PC-9 (cell line): Measurements from ENCODE around the gene SELENOS. TPM values are rescaled to one million over a fixed set of nuclear protein-coding genes. Genes with fewer than 3 reads are reported as not detected.

ENCODE experiments used
- BruUV-seq: library from RNA; stranded (reverse); fragments of 400-500 nt; replicated peaks from 2 replicates; lab custom pipeline; 2021; lab: Mats Ljungman, UMichigan
- CTCF ChIA-PET: fragments of 300-600 bp; sonication (Branson Sonifier 250); formaldehyde crosslinking; loops from one replicate; lab custom pipeline; 2022; ENCODE audit warnings: antibody characterized with exemption; lab: Charles Lee
- POLR2A ChIA-PET: fragments of 300-600 bp; sonication (Branson Sonifier 250); formaldehyde crosslinking; loops from one replicate; lab custom pipeline; 2022; ENCODE audit warnings: antibody characterized with exemption; ENCODE audit not compliant: unreplicated experiment; lab: Charles Lee
- DNase-seq, 2 experiments: peaks; one replicate each; pipeline versions ENCODE4 v3.0.0 to v3.0.0-alpha.2; 2015 to 2022; ENCODE audit warnings: mixed read lengths in 1 of 2
- H2AFZ ChIP-seq: fragments of 200-600 bp; sonication (generic); 2 replicates; pipeline ENCODE4 v1.8.1; 2017; ENCODE audit warnings: antibody characterized with exemption
- H3F3A ChIP-seq: fragments of 200-600 bp; sonication (generic); 2 replicates; pipeline ENCODE4 v1.8.1; 2017; ENCODE audit warnings: antibody characterized with exemption, mild to moderate bottlenecking, low read depth; ENCODE audit not compliant: insufficient read depth
- H3K27ac ChIP-seq: fragments of 200-600 bp; sonication (generic); 2 replicates; pipeline ENCODE4 v1.6.1; 2016; ENCODE audit warnings: mixed run types
- H3K27me3 ChIP-seq: fragments of 200-600 bp; sonication (generic); 2 replicates; pipeline ENCODE4 v1.6.1; 2016; ENCODE audit warnings: low read depth, mixed run types; ENCODE audit not compliant: insufficient read depth
- H3K36me3 ChIP-seq: fragments of 200-600 bp; sonication (generic); 2 replicates; pipeline ENCODE4 v1.6.1; 2016; ENCODE audit warnings: low read depth, mixed run types
- H3K4me1 ChIP-seq: fragments of 200-600 bp; sonication (generic); replicated peaks from 2 replicates; pipeline ENCODE4 v1.6.1; 2016; ENCODE audit warnings: mixed run types; ENCODE audit not compliant: insufficient read depth
- H3K4me2 ChIP-seq: fragments of 200-600 bp; sonication (generic); 2 replicates; pipeline ENCODE4 v1.6.1; 2017; ENCODE audit warnings: mixed run types
- H3K4me3 ChIP-seq: fragments of 200-600 bp; sonication (generic); 2 replicates; pipeline ENCODE4 v1.6.1; 2016; ENCODE audit warnings: mixed run types
- H3K79me2 ChIP-seq: fragments of 200-600 bp; sonication (generic); 2 replicates; pipeline ENCODE4 v1.6.1; 2017; ENCODE audit warnings: low read depth, mixed run types
- H3K9me2 ChIP-seq: fragments of 200-600 bp; sonication (generic); 2 replicates; pipeline ENCODE4 v1.8.1; 2017; ENCODE audit warnings: mild to moderate bottlenecking; ENCODE audit not compliant: insufficient read depth
- H3K9me3 ChIP-seq: fragments of 200-600 bp; sonication (generic); 2 replicates; pipeline ENCODE4 v1.8.1; 2016; ENCODE audit warnings: low read depth; ENCODE audit not compliant: insufficient read depth
- H4K20me1 ChIP-seq: fragments of 200-600 bp; sonication (generic); 2 replicates; pipeline ENCODE4 v1.8.1; 2017; ENCODE audit not compliant: insufficient read depth
- CTCF ChIP-seq: fragments of 200-600 bp; sonication (generic); conservative IDR thresholded peaks from 2 replicates; pipeline ENCODE4 v1.6.1; 2017; ENCODE audit warnings: mixed run types, antibody characterized with exemption, mild to moderate bottlenecking, moderate library complexity
- EZH2 ChIP-seq: fragments of 200-600 bp; sonication (generic); IDR thresholded peaks from 2 replicates; pipeline ENCODE4 v1.8.0; 2017; ENCODE audit warnings: antibody characterized with exemption, low read depth
- intact Hi-C: fragments of 100-400 bp; cut with micrococcal nuclease; formaldehyde crosslinking; loops from one replicate; pipeline ENCODE4 v1.10.0; 2022; ENCODE audit not compliant: unreplicated experiment
- total RNA-seq: library from RNA; stranded (reverse); gene quantifications from 2 replicates; pipeline ENCODE4 v1.2.3, GENCODE V29; 2021

Gene SELENOS
- total RNA-seq, 1 experiment from 2014 or later: 28.6 TPM

DNA sequence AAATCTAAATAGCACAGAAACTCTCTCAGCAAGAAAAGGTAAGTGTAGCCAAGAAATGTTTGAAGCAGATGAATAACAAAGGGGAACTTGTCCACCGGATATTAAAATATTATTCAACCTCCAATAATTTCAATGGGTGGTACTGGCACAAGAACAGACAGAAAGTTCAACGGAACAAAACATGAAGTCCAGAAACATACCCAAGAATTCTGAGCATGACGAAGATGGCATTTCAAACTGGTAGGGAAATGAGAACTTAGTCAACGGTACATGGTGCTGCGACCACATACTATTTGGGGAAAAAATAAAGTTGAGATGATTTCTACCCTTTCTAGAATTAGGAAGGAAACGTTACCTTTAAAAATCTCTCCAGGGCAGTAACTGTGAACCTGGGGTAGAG is 30.9 kb downstream of the SELENOS start:
- Histone ChIP-seq H4K20me1 (peaks cover 28% of the 10 kb centered on the region), H3K4me1 (peaks cover 11% of the 10 kb centered on the region), H3K9me3 (no peaks in the 10 kb centered on the region), H2AFZ (no peak overlapping the region), H3K9me2 (no peaks in the 10 kb centered on the region), H3F3A (0 out of 2 replicates have a peak, but pooled peaks cover 5% of the 10 kb centered on the region), H3K4me2 (no peak overlapping the region), H3K27ac (no peak overlapping the region), H3K27me3 (no peaks in the 10 kb centered on the region), H3K36me3 (no peaks in the 10 kb centered on the region), H3K4me3 (no peak overlapping the region), H3K79me2 (peaks cover 80% of the 10 kb centered on the region)
- TF ChIP-seq EZH2: no peak
- ChIA-PET POLR2A (interaction anchor here (0.8 kb wide), 1 partner anchor 370 kb away, joined by 4 read pairs; no protein-coding TSS in a partner anchor), CTCF (interaction anchor here (0.6 to 0.7 kb wide), 2 partner anchors 231 to 427 kb away, joined by 3 to 6 read pairs; no protein-coding TSS in a partner anchor)
- intact Hi-C loops: no loop called here
- no peak for DNase-seq
- no TSS peak for BruUV-seq

GRCh38 chr15:101244889-101245668 is 32.2 kb downstream of the SELENOS start:
- Histone ChIP-seq H3K4me2 (no peak overlapping the region), H2AFZ (no peak overlapping the region), H3K27ac (no peak overlapping the region), H3F3A (no peaks in the 10 kb centered on the region), H3K4me1 (peaks cover 6% of the 10 kb centered on the region), H3K4me3 (no peak overlapping the region), H3K9me3 (no peaks in the 10 kb centered on the region), H4K20me1 (peaks cover 30% of the 10 kb centered on the region), H3K27me3 (no peaks in the 10 kb centered on the region), H3K36me3 (no peaks in the 10 kb centered on the region), H3K79me2 (peaks cover 78% of the 10 kb centered on the region), H3K9me2 (no peaks in the 10 kb centered on the region)
- POLR2A ChIA-PET: no interaction called here
- no TSS peak for BruUV-seq
- intact Hi-C loops: no loop called here
- TF ChIP-seq CTCF (no peak), EZH2 (no peak)
- CTCF ChIA-PET: no interaction called here
- DNase-seq: no peak

DNA sequence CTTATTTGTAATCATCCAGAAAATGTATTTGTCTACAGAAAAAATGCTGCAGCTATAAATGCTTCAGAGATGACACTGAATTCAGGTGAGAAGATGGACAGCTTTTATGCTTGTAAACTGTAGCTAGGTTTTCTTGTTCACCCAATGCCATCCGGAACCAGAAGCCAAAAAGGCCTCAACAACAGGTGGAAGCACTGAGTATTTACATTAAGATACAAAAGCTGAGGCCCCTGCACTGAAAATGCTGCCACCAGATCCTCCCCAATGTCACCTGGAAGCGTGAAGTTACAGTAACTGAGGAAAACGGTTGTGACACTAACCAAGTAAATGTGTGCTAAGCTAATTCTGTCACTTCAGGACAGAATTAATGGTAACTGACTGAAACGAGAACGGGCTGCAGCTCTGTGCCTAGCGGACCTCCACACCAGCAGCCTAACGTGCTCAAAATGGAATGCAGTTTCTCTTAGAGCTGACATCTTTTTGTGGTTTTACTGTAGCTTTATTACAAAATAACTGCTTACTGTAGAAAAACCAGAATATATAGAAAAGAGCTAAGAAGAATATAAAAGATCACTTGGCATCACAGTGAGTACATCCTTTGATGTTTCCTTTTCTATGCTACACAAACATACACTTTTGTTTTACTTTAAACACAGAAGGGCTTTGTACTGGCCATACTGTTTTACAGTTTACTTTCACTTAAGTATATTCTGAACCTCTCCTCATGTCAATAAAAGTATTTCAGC is 33.1 kb downstream of the SELENOS start:
- H3K36me3 ChIP-seq: no peaks in the 10 kb centered on the region
- TF ChIP-seq EZH2: no peak
- no peak for TF ChIP-seq CTCF
- peaks cover 78% of the 10 kb centered on the region for H3K79me2 ChIP-seq
- no peak for DNase-seq
- H4K20me1 ChIP-seq: peaks cover 30% of the 10 kb centered on the region
- H3F3A ChIP-seq: no peaks in the 10 kb centered on the region
- no peak overlapping the region for H2AFZ ChIP-seq
- no peaks in the 10 kb centered on the region for H3K9me3 ChIP-seq
- H3K9me2 ChIP-seq: no peaks in the 10 kb centered on the region
- ChIA-PET CTCF (interaction anchor here (0.6 kb wide), 1 partner anchor 29 kb away, joined by 3 read pairs; no protein-coding TSS in a partner anchor), POLR2A (no interaction called here)
- H3K4me3 ChIP-seq: no peak overlapping the region
- H3K27ac ChIP-seq: no peak overlapping the region
- intact Hi-C loops: no loop called here
- H3K4me2 ChIP-seq: no peak overlapping the region
- no peaks in the 10 kb centered on the region for H3K4me1 ChIP-seq
- H3K27me3 ChIP-seq: no peaks in the 10 kb centered on the region
- no TSS peak for BruUV-seq
